Measurements from ENCODE around the gene CCDC134. TPM values are rescaled to one million over a fixed set of nuclear protein-coding genes. Genes with fewer than 3 reads are reported as not detected.

The CCDC134 gene
- total RNA-seq, 1 experiment from 2014 or later: 16.7 TPM

DNA sequence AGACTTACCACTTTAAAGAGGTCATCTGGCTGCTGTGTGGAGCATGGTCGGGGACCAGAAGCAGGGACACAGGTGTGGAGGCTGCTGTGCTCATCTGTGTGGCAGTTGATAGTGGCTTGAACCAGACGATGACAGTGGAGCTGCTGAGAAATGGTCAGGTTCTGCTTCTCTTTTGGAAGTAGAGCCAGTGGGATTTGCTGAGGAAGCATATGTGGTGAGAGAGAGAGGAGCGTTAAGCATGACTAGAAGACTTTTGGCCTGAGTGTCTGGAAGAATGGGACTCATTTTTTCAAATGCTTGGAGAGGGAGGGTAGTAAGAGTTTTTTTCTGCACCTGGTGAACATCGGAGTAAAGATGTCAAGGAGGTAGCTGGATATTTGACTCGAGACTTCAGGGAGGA is 20.0 kb downstream of the CCDC134 start:
- CTCF ChIA-PET: no interaction called here

DNA sequence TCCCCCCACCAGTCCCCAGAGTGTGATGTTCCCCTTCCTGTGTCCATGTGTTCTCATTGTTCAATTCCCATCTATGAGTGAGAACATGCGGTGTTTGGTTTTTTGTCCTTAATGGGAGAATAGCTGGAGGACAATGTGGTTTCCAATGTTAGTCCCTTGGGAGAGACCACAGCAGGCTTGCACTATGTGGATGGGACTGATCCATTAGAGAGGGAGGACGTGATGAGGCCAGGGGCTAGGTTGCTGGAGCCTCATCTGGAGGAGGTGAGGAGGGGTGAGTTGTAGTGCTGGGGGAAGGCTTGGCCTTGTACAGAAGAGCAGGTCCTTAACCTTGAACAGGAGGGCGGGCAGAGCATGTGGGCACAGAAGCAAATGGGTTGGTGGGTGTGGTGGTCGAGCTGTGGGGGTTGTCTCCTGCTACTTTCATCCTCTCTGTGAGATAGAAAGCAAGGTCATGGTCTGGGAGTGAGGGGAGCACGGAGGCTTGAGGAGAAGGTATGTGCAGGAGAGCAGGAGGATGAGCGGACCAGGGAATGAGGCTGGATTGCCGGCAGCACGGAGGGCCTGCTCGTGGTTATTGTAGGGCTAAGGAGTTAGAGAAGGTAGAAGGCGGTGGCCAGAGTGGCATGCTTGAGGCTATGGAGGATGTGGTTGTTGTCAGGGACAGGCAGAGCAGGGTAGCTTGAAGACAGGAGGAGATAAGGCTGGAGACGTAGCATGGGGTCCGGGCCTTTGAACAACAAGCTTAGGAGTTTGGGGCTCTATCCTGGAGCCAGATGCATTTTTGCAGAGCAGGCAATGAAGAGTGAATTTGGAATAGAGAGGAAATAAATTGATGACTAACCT is 21.2 kb downstream of the CCDC134 start:
- ATAC-seq: no peak
- no peak overlapping the region for H3K27ac ChIP-seq (ENCODE audit: low read length)
- H3K9me3 ChIP-seq (ENCODE audit: control insufficient read depth, insufficient read depth, low read depth, low read length): no peaks in the 10 kb centered on the region
- ChIA-PET CTCF (interaction anchor here (0.9 to 1.3 kb wide), 2 partner anchors 119 to 125 kb away, joined by 3 to 5 read pairs; no protein-coding TSS in a partner anchor), POLR2A (no interaction called here)
- in situ Hi-C loops (cut with HindIII; ENCODE audit: low pct_unique_long_range_greater_than_20kb, low sequenced_read_pairs) (no loop called here), intact Hi-C loops (cut with micrococcal nuclease; ENCODE audit: unreplicated experiment) (no loop called here)
- H3K4me3 ChIP-seq (ENCODE audit: low read depth in 2 of 2, low read length in 2 of 2): no peak overlapping the region
- no TSS peak for BruUV-seq (replicated peaks)
- no peaks in the 10 kb centered on the region for H3K4me1 ChIP-seq (ENCODE audit: control insufficient read depth, insufficient read depth, low read length)
- no peaks in the 10 kb centered on the region for H3K27me3 ChIP-seq (ENCODE audit: control insufficient read depth, insufficient read depth, low read length)
- H3K36me3 ChIP-seq (ENCODE audit: control insufficient read depth, insufficient read depth, low read length): no peaks in the 10 kb centered on the region
- no peak for DNase-seq (ENCODE audit: low read depth, low spot score)
- TF ChIP-seq TCF7L2 (IDR thresholded peaks at IDR 0.05; ENCODE audit: low read depth, low read length) (no peak), SIN3A (IDR thresholded peaks at IDR 0.05; ENCODE audit: borderline replicate concordance, insufficient read depth, low read depth, low read length) (no peak), POLR2AphosphoS5 (IDR thresholded peaks at IDR 0.05; ENCODE audit: low read depth, low read length) (no peak)
- TF ChIP-seq, protein P1, sequence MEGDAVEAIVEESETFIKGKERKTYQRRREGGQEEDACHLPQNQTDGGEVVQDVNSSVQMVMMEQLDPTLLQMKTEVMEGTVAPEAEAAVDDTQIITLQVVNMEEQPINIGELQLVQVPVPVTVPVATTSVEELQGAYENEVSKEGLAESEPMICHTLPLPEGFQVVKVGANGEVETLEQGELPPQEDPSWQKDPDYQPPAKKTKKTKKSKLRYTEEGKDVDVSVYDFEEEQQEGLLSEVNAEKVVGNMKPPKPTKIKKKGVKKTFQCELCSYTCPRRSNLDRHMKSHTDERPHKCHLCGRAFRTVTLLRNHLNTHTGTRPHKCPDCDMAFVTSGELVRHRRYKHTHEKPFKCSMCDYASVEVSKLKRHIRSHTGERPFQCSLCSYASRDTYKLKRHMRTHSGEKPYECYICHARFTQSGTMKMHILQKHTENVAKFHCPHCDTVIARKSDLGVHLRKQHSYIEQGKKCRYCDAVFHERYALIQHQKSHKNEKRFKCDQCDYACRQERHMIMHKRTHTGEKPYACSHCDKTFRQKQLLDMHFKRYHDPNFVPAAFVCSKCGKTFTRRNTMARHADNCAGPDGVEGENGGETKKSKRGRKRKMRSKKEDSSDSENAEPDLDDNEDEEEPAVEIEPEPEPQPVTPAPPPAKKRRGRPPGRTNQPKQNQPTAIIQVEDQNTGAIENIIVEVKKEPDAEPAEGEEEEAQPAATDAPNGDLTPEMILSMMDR (IDR thresholded peaks at IDR 0.05): no peak
- TF ChIP-seq, protein P2, sequence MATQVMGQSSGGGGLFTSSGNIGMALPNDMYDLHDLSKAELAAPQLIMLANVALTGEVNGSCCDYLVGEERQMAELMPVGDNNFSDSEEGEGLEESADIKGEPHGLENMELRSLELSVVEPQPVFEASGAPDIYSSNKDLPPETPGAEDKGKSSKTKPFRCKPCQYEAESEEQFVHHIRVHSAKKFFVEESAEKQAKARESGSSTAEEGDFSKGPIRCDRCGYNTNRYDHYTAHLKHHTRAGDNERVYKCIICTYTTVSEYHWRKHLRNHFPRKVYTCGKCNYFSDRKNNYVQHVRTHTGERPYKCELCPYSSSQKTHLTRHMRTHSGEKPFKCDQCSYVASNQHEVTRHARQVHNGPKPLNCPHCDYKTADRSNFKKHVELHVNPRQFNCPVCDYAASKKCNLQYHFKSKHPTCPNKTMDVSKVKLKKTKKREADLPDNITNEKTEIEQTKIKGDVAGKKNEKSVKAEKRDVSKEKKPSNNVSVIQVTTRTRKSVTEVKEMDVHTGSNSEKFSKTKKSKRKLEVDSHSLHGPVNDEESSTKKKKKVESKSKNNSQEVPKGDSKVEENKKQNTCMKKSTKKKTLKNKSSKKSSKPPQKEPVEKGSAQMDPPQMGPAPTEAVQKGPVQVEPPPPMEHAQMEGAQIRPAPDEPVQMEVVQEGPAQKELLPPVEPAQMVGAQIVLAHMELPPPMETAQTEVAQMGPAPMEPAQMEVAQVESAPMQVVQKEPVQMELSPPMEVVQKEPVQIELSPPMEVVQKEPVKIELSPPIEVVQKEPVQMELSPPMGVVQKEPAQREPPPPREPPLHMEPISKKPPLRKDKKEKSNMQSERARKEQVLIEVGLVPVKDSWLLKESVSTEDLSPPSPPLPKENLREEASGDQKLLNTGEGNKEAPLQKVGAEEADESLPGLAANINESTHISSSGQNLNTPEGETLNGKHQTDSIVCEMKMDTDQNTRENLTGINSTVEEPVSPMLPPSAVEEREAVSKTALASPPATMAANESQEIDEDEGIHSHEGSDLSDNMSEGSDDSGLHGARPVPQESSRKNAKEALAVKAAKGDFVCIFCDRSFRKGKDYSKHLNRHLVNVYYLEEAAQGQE (IDR thresholded peaks at IDR 0.05; ENCODE audit: insufficient read depth in 1 of 2, low read depth in 2 of 2, low read length in 1 of 2): no peak

More for the DNA sequence above, 20.0 kb downstream of the CCDC134 start:
- intact Hi-C loops (cut with micrococcal nuclease; ENCODE audit: unreplicated experiment): no loop called here
- BruUV-seq (replicated peaks): no TSS peak
- TF ChIP-seq TCF7L2 (IDR thresholded peaks at IDR 0.05; ENCODE audit: low read depth, low read length) (no peak), POLR2AphosphoS5 (IDR thresholded peaks at IDR 0.05; ENCODE audit: low read depth, low read length) (no peak), SIN3A (IDR thresholded peaks at IDR 0.05; ENCODE audit: borderline replicate concordance, insufficient read depth, low read depth, low read length) (no peak)
- TF ChIP-seq, protein P1 (IDR thresholded peaks at IDR 0.05): no peak
- TF ChIP-seq, protein P2 (IDR thresholded peaks at IDR 0.05; ENCODE audit: insufficient read depth in 1 of 2, low read depth in 2 of 2, low read length in 1 of 2): no peak
- Histone ChIP-seq H3K4me1 (ENCODE audit: control insufficient read depth, insufficient read depth, low read length) (no peaks in the 10 kb centered on the region), H3K27me3 (ENCODE audit: control insufficient read depth, insufficient read depth, low read length) (no peaks in the 10 kb centered on the region), H3K36me3 (ENCODE audit: control insufficient read depth, insufficient read depth, low read length) (no peaks in the 10 kb centered on the region), H3K9me3 (ENCODE audit: control insufficient read depth, insufficient read depth, low read depth, low read length) (no peaks in the 10 kb centered on the region), H3K4me3 (ENCODE audit: low read depth in 2 of 2, low read length in 2 of 2) (no peak overlapping the region), H3K27ac (ENCODE audit: low read length) (no peak overlapping the region)
- ATAC-seq (no peak), DNase-seq (ENCODE audit: low read depth, low spot score) (no peak)
- POLR2A ChIA-PET: no interaction called here
- in situ Hi-C loops (cut with HindIII; ENCODE audit: low pct_unique_long_range_greater_than_20kb, low sequenced_read_pairs): no loop called here
